Measurements from ENCODE around the gene C1orf122.

GRCh38 chr1:37851782-37852210, 44.2 kb downstream of the C1orf122 start:
- TF ChIP-seq RFX5 (IDR thresholded peaks at IDR 0.05; ENCODE audit: borderline replicate concordance, low read depth, low read length) (no peak), CTCF (IDR thresholded peaks at IDR 0.05; ENCODE audit: control extremely low read depth in 1 of 3, insufficient read depth in 1 of 3, low read depth in 1 of 3, low read length in 3 of 3) (no peak), SUZ12 (IDR thresholded peaks at IDR 0.05; ENCODE audit: low read length) (no peak), JUND (IDR thresholded peaks at IDR 0.05; ENCODE audit: low read length) (no peak), ZNF274 (IDR thresholded peaks at IDR 0.05; ENCODE audit: borderline replicate concordance, extremely low read depth, low read length) (no peak), MAFK (IDR thresholded peaks at IDR 0.05; ENCODE audit: low read depth, low read length) (no peak), GABPA (IDR thresholded peaks at IDR 0.05; ENCODE audit: borderline replicate concordance, insufficient read depth, low read length) (no peak), TBP (IDR thresholded peaks at IDR 0.05; ENCODE audit: low read depth, low read length) (no peak), E2F6 (IDR thresholded peaks at IDR 0.05) (no peak), RAD21 (IDR thresholded peaks at IDR 0.05 in 1 of 2, conservative IDR thresholded peaks at IDR 0.05 in 1 of 2; ENCODE audit: low read depth in 2 of 2, low read length in 2 of 2) (no peak), EZH2 (IDR thresholded peaks at IDR 0.05; ENCODE audit: low read depth, low read length, severe bottlenecking) (no peak), CEBPB (IDR thresholded peaks at IDR 0.05; ENCODE audit: low read depth, low read length) (no peak)
